Measurements from ENCODE around the gene HOXC10.

DNA sequence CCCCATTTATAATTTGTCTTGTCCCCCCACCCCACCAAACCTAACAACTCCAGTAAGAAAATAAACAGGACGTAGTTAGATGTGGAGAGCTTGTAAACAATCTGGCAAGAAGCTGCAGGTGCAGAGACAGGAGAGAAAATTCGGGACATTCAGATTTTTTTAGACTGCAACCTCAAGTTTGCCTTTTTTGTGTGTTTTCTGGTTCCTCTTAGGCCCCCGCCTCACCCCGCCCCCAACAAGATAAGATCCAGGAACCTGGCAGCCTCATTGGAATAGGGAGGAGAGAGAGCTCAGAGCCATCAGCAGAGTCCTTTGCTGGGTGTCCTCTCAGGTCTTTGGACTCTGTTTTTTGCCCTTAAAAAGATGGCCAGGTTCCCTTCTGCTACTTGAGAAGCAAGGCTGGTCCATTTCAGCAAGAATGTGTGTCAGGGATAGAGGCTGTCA, 2.9 kb downstream of the HOXC10 start:
- TF ChIP-seq, protein P1, sequence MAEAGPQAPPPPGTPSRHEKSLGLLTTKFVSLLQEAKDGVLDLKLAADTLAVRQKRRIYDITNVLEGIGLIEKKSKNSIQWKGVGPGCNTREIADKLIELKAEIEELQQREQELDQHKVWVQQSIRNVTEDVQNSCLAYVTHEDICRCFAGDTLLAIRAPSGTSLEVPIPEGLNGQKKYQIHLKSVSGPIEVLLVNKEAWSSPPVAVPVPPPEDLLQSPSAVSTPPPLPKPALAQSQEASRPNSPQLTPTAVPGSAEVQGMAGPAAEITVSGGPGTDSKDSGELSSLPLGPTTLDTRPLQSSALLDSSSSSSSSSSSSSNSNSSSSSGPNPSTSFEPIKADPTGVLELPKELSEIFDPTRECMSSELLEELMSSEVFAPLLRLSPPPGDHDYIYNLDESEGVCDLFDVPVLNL (IDR thresholded peaks at IDR 0.05; ENCODE audit: low read depth, low read length) = no peak
- TF ChIP-seq, protein P2, sequence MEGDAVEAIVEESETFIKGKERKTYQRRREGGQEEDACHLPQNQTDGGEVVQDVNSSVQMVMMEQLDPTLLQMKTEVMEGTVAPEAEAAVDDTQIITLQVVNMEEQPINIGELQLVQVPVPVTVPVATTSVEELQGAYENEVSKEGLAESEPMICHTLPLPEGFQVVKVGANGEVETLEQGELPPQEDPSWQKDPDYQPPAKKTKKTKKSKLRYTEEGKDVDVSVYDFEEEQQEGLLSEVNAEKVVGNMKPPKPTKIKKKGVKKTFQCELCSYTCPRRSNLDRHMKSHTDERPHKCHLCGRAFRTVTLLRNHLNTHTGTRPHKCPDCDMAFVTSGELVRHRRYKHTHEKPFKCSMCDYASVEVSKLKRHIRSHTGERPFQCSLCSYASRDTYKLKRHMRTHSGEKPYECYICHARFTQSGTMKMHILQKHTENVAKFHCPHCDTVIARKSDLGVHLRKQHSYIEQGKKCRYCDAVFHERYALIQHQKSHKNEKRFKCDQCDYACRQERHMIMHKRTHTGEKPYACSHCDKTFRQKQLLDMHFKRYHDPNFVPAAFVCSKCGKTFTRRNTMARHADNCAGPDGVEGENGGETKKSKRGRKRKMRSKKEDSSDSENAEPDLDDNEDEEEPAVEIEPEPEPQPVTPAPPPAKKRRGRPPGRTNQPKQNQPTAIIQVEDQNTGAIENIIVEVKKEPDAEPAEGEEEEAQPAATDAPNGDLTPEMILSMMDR (IDR thresholded peaks at IDR 0.05 in 2 of 3, conservative IDR thresholded peaks at IDR 0.05 in 1 of 3; ENCODE audit: control insufficient read depth in 2 of 3, extremely low read depth in 1 of 3, insufficient read depth in 1 of 3, low read depth in 3 of 3, low read length in 3 of 3) = no peak
- TF ChIP-seq NBN (IDR thresholded peaks at IDR 0.05) = no peak
- TF ChIP-seq, protein P3, sequence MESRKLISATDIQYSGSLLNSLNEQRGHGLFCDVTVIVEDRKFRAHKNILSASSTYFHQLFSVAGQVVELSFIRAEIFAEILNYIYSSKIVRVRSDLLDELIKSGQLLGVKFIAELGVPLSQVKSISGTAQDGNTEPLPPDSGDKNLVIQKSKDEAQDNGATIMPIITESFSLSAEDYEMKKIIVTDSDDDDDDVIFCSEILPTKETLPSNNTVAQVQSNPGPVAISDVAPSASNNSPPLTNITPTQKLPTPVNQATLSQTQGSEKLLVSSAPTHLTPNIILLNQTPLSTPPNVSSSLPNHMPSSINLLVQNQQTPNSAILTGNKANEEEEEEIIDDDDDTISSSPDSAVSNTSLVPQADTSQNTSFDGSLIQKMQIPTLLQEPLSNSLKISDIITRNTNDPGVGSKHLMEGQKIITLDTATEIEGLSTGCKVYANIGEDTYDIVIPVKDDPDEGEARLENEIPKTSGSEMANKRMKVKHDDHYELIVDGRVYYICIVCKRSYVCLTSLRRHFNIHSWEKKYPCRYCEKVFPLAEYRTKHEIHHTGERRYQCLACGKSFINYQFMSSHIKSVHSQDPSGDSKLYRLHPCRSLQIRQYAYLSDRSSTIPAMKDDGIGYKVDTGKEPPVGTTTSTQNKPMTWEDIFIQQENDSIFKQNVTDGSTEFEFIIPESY (IDR thresholded peaks at IDR 0.05) = no peak
- no peak for TF ChIP-seq CEBPB (IDR thresholded peaks at IDR 0.05; ENCODE audit: borderline replicate concordance in 1 of 2, low read depth in 2 of 2, low read length in 2 of 2)
- no peak for TF ChIP-seq BRCA1 (IDR thresholded peaks at IDR 0.05; ENCODE audit: low read depth, low read length)
- no peak for TF ChIP-seq MYC (IDR thresholded peaks at IDR 0.05; ENCODE audit: insufficient read depth, insufficient read length, insufficient replicate concordance, low read length, severe bottlenecking)
- TF ChIP-seq NFIC (IDR thresholded peaks at IDR 0.05; ENCODE audit: low read depth, low read length) = no peak
- TF ChIP-seq EZH2 (IDR thresholded peaks at IDR 0.05; ENCODE audit: borderline replicate concordance, control insufficient read depth, low read depth, low read length) = no peak
